Measurements from ENCODE around the gene RNF38.

DNA sequence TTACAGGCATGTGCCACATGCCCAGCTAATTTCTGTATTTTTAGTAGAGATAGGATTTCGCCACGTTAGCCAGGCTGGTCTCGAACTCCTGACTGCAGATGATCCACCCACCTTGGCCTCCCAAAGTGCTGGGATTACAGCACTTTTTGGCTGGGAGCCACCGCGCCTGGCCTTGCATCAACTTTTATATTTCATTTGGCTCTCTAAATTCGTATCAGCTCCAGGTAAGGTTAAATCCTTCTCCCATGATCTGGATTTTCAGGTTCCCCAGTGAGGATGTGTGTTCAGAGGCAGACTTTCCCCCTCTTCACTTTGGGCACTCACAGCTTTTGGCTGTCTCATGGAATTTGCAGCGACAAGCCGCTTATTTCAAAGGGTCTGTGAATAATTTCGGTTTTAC lies 16.8 kb upstream of the RNF38 start:
- no peak for TF ChIP-seq EZH2 (IDR thresholded peaks at IDR 0.05; ENCODE audit: insufficient read depth, low read length)
- TF ChIP-seq, protein P1, sequence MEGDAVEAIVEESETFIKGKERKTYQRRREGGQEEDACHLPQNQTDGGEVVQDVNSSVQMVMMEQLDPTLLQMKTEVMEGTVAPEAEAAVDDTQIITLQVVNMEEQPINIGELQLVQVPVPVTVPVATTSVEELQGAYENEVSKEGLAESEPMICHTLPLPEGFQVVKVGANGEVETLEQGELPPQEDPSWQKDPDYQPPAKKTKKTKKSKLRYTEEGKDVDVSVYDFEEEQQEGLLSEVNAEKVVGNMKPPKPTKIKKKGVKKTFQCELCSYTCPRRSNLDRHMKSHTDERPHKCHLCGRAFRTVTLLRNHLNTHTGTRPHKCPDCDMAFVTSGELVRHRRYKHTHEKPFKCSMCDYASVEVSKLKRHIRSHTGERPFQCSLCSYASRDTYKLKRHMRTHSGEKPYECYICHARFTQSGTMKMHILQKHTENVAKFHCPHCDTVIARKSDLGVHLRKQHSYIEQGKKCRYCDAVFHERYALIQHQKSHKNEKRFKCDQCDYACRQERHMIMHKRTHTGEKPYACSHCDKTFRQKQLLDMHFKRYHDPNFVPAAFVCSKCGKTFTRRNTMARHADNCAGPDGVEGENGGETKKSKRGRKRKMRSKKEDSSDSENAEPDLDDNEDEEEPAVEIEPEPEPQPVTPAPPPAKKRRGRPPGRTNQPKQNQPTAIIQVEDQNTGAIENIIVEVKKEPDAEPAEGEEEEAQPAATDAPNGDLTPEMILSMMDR (IDR thresholded peaks at IDR 0.05; ENCODE audit: insufficient read depth, low read depth, low read length), result no peak
